Measurements from ENCODE around the gene TNNI2. TPM values are rescaled to one million over a fixed set of nuclear protein-coding genes. Genes with fewer than 3 reads are reported as not detected.
"Not testable (repeated sequence)": the region's sequence is repeated elsewhere in the genome, so short reads cannot be mapped to it uniquely, and the experiment has no call there.

Gene TNNI2
- total and polyA plus RNA-seq, 2 donors (not counting 1 experiment from before 2014, with no cell fraction given) = not detected

- Histone ChIP-seq H3K4me2 (ENCODE audit: extremely low read depth, insufficient read depth, low read length) (no peak overlapping the region), H3K4me1 (ENCODE audit: control insufficient read depth, extremely low read depth, insufficient read depth, low read length) (no peaks in the 10 kb centered on the region), H3K27ac (ENCODE audit: insufficient read depth, low read length) (no peak overlapping the region), H3K79me2 (ENCODE audit: control insufficient read depth, insufficient read depth, low read length) (no peaks in the 10 kb centered on the region), H2AFZ (ENCODE audit: low read length) (no peak overlapping the region), H3K27me3 (ENCODE audit: control insufficient read depth, insufficient read depth, low read length) (peaks cover 5% of the 10 kb centered on the region), H3K4me3 (replicated peaks in 1 of 4; ENCODE audit: control extremely low read depth in 1 of 4, insufficient read depth in 1 of 4, low read depth in 3 of 4, low read length in 4 of 4) (no peak overlapping the region), H3K36me3 (ENCODE audit: control insufficient read depth, insufficient read depth, low read length) (no peaks in the 10 kb centered on the region), H3K9me3 (ENCODE audit: control insufficient read depth, insufficient read depth, low read depth, low read length) (no peaks in the 10 kb centered on the region), H4K20me1 (ENCODE audit: control insufficient read depth, extremely low read depth, insufficient read depth, low read length) (no peaks in the 10 kb centered on the region), H3K9ac (ENCODE audit: insufficient read depth, low read length) (no peak overlapping the region)
- peak; percentile 41 to 69 for DNase-seq (ENCODE audit: low read depth in 2 of 2)
- TF ChIP-seq CTCF (conservative IDR thresholded peaks at IDR 0.05 in 1 of 2, IDR thresholded peaks at IDR 0.05 in 1 of 2; ENCODE audit: low read depth in 1 of 2, low read length in 2 of 2) (peak; percentile 69 to 79), EZH2 (IDR thresholded peaks at IDR 0.05; ENCODE audit: low read length, missing control alignments) (no peak)
Measured at GRCh38 chr11:1882265-1883238, 43.8 kb downstream of the TNNI2 start.

DNA sequence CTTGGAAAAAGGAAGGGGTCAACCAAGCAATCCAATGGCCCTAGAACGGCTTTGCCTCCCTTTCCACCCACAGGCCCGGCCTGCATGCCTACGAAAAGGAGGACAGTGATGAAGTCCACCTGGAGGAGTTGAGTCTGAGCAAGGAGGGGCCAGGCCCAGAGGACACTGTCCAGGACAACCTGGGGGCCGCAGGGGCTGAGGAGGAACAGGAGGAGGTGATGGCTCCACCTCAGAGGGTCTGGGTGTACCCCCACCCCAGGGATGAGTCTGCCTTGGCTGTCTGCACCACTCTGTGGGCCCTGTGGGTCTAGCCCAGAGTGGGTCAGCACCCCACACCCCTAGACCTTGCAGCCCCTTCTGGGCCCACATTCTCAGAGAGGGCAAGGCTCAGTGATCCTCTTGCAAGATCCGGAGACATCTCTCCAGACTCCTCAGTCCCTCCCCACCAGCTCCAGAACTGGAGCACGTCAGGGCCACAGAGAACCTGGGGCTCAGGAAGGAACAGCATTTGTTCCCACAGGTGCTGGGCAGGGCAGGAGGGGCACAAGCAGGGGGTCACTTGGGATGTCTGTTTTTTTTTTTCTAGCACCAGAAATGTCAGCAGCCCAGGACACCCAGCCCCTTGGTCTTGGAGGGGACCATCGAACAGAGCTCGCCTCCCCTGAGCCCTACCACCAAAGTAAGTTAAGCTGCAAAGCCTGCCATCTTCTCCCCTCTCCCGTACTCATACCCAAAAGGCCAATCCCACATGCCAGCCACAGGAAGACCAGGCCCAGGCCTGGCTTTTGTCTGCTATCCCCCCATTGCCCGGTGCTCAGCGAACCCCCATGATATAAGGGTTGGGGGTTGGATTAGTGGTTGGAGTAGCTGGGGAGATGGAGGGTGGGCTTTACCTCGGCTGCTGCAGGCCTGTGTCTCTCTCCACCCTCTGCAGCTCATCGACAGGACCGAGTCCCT lies 44.8 kb downstream of the TNNI2 start:
- Histone ChIP-seq H3K36me3 (ENCODE audit: control insufficient read depth, insufficient read depth, low read length) (no peaks in the 10 kb centered on the region), H3K9ac (ENCODE audit: insufficient read depth, low read length) (no peak overlapping the region), H3K27me3 (ENCODE audit: control insufficient read depth, insufficient read depth, low read length) (peaks cover 5% of the 10 kb centered on the region), H3K27ac (ENCODE audit: insufficient read depth, low read length) (no peak overlapping the region), H3K79me2 (ENCODE audit: control insufficient read depth, insufficient read depth, low read length) (no peaks in the 10 kb centered on the region), H3K4me1 (ENCODE audit: control insufficient read depth, extremely low read depth, insufficient read depth, low read length) (no peaks in the 10 kb centered on the region), H3K4me2 (ENCODE audit: extremely low read depth, insufficient read depth, low read length) (no peak overlapping the region), H3K4me3 (replicated peaks in 1 of 4; ENCODE audit: control extremely low read depth in 1 of 4, insufficient read depth in 1 of 4, low read depth in 3 of 4, low read length in 4 of 4) (no peak overlapping the region), H2AFZ (ENCODE audit: low read length) (no peak overlapping the region), H3K9me3 (ENCODE audit: control insufficient read depth, insufficient read depth, low read depth, low read length) (no peaks in the 10 kb centered on the region), H4K20me1 (ENCODE audit: control insufficient read depth, extremely low read depth, insufficient read depth, low read length) (no peaks in the 10 kb centered on the region)
- TF ChIP-seq EZH2 (IDR thresholded peaks at IDR 0.05; ENCODE audit: low read length, missing control alignments) = no peak
- TF ChIP-seq CTCF (conservative IDR thresholded peaks at IDR 0.05 in 1 of 2, IDR thresholded peaks at IDR 0.05 in 1 of 2; ENCODE audit: low read depth in 1 of 2, low read length in 2 of 2) = no peak
- no peak for DNase-seq (ENCODE audit: low read depth in 2 of 2)

DNA sequence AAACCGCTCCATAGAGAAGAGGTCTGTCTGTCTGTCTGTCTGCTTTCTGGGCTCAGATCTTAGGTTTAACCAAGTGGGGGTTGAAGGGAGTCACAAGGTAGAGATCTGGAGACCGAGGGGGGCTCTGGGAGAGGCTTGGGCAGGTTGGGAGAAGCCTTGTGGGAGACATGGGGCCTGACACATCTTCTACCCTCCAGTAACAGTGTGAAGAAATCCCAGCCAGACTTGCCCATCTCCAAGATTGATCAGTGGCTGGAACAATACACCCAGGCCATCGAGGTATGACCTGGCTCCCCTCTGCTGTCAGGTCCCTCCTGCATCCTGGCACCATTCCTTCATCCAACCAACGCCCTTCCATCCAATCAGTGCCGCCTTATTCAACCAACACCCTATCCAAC lies 45.5 kb downstream of the TNNI2 start:
- Histone ChIP-seq H4K20me1 (ENCODE audit: control insufficient read depth, extremely low read depth, insufficient read depth, low read length) (no peaks in the 10 kb centered on the region), H3K4me3 (replicated peaks in 1 of 4; ENCODE audit: control extremely low read depth in 1 of 4, insufficient read depth in 1 of 4, low read depth in 3 of 4, low read length in 4 of 4) (no peak overlapping the region), H3K4me2 (ENCODE audit: extremely low read depth, insufficient read depth, low read length) (no peak overlapping the region), H3K36me3 (ENCODE audit: control insufficient read depth, insufficient read depth, low read length) (no peaks in the 10 kb centered on the region), H3K27me3 (ENCODE audit: control insufficient read depth, insufficient read depth, low read length) (peaks cover 5% of the 10 kb centered on the region), H2AFZ (ENCODE audit: low read length) (no peak overlapping the region), H3K79me2 (ENCODE audit: control insufficient read depth, insufficient read depth, low read length) (no peaks in the 10 kb centered on the region), H3K9me3 (ENCODE audit: control insufficient read depth, insufficient read depth, low read depth, low read length) (no peaks in the 10 kb centered on the region), H3K27ac (ENCODE audit: insufficient read depth, low read length) (no peak overlapping the region), H3K9ac (ENCODE audit: insufficient read depth, low read length) (no peak overlapping the region), H3K4me1 (ENCODE audit: control insufficient read depth, extremely low read depth, insufficient read depth, low read length) (no peaks in the 10 kb centered on the region)
- DNase-seq (ENCODE audit: low read depth in 2 of 2) = no peak
- TF ChIP-seq EZH2 (IDR thresholded peaks at IDR 0.05; ENCODE audit: low read length, missing control alignments) (no peak), CTCF (conservative IDR thresholded peaks at IDR 0.05 in 1 of 2, IDR thresholded peaks at IDR 0.05 in 1 of 2; ENCODE audit: low read depth in 1 of 2, low read length in 2 of 2) (no peak)

- H3K4me2 ChIP-seq (ENCODE audit: extremely low read depth, insufficient read depth, low read length); H3K4me1 ChIP-seq (ENCODE audit: control insufficient read depth, extremely low read depth, insufficient read depth, low read length); DNase-seq (ENCODE audit: low read depth in 2 of 2); H3K27me3 ChIP-seq (ENCODE audit: control insufficient read depth, insufficient read depth, low read length); H3K9me3 ChIP-seq (ENCODE audit: control insufficient read depth, insufficient read depth, low read depth, low read length); H3K9ac ChIP-seq (ENCODE audit: insufficient read depth, low read length); H4K20me1 ChIP-seq (ENCODE audit: control insufficient read depth, extremely low read depth, insufficient read depth, low read length); H3K79me2 ChIP-seq (ENCODE audit: control insufficient read depth, insufficient read depth, low read length); H2AFZ ChIP-seq (ENCODE audit: low read length); H3K36me3 ChIP-seq (ENCODE audit: control insufficient read depth, insufficient read depth, low read length); H3K27ac ChIP-seq (ENCODE audit: insufficient read depth, low read length); H3K4me3 ChIP-seq (replicated peaks in 1 of 4; ENCODE audit: control extremely low read depth in 1 of 4, insufficient read depth in 1 of 4, low read depth in 3 of 4, low read length in 4 of 4): not testable (repeated sequence)
Measured at GRCh38 chr11:1886551-1886950, 47.8 kb downstream of the TNNI2 start.
